B cell (primary cell): ENCODE data around the gene DNM2. TPM values are rescaled to one million over a fixed set of nuclear protein-coding genes. Genes with fewer than 3 reads are reported as not detected.

Experiments
- ATAC-seq: fragments of 200-7000 bp; cut with Tn5 transposase; one replicate; pipeline ENCODE4 v1.10.0; 2021; ENCODE audit warnings: low read depth, mild to moderate bottlenecking, moderate number of reproducible peaks, moderate library complexity
- CTCF ChIA-PET: fragments of 350-600 bp; sonication (Branson Sonifier 250); formaldehyde crosslinking; loops from one replicate; lab custom pipeline; 2021; ENCODE audit warnings: antibody characterized with exemption, inconsistent platforms; lab: Charles Lee
- POLR2A ChIA-PET: fragments of 350-600 bp; sonication (Branson Sonifier 250); formaldehyde crosslinking; loops from one replicate; lab custom pipeline; 2021; ENCODE audit warnings: antibody characterized with exemption; lab: Charles Lee
- DNase-seq: peaks from one replicate; pipeline ENCODE4 v3.0.0; 2013
- H2AFZ ChIP-seq: 2 replicates; pipeline ENCODE4 v1.6.1; 2012; ENCODE audit warnings: mild to moderate bottlenecking, low read depth, low read length; ENCODE audit not compliant: insufficient read depth, poor library complexity, severe bottlenecking
- H3K27ac ChIP-seq, 2 donors: 1 replicate in 1 of 2; 2 replicates in 1 of 2; pipeline ENCODE4 v1.5.1; 2012 to 2013; ENCODE audit warnings: low read length in 2 of 2, mild to moderate bottlenecking in 2 of 2, moderate library complexity in 1 of 2
- H3K27me3 ChIP-seq, 4 experiments: fragments of 200-600 bp in 1 of 4; sonication (generic) in 1 of 4; replicated peaks in 1 of 4; 1 replicate in 2 of 4; 2 replicates in 2 of 4; pipeline versions ENCODE4 v1.6.1 to v1.7.0; 2013 to 2016; ENCODE audit warnings: low read length in 3 of 4, mild to moderate bottlenecking in 2 of 4, mixed read lengths in 1 of 4, moderate library complexity in 1 of 4; ENCODE audit not compliant: insufficient read depth in 4 of 4, control insufficient read depth in 3 of 4; ENCODE audit errors: control extremely low read depth in 1 of 4
- H3K36me3 ChIP-seq, 2 experiments: replicated peaks in 1 of 2; 1 replicate in 1 of 2; 2 replicates in 1 of 2; pipeline versions ENCODE4 v1.6.1 to v1.7.1; 2013; ENCODE audit warnings: low read length in 1 of 2; ENCODE audit not compliant: insufficient read depth in 2 of 2, control insufficient read depth in 1 of 2; ENCODE audit errors: control extremely low read depth in 1 of 2, extremely low read depth in 1 of 2
- H3K4me1 ChIP-seq, 2 donors: fragments of 200-600 bp in 1 of 2; sonication (generic) in 1 of 2; 1 replicate in 1 of 2; 2 replicates in 1 of 2; pipeline versions ENCODE4 v1.5.1 to v1.6.1; 2013 to 2017; ENCODE audit warnings: low read length in 2 of 2; ENCODE audit not compliant: control insufficient read depth in 2 of 2, insufficient read depth in 2 of 2
- H3K4me2 ChIP-seq: replicated peaks from 2 replicates; pipeline ENCODE3; 2012; ENCODE audit warnings: mild to moderate bottlenecking, low read depth, low read length; ENCODE audit not compliant: poor library complexity, severe bottlenecking
- H3K4me3 ChIP-seq, 5 experiments: fragments of 200-600 bp in 1 of 5; sonication (generic) in 1 of 5; 1 replicate in 3 of 5; 2 replicates in 2 of 5; pipeline versions ENCODE4 v1.5.1 to v1.7.0; 2011 to 2016; ENCODE audit warnings: low read length in 4 of 5, mild to moderate bottlenecking in 4 of 5, low read depth in 2 of 5, control low read depth in 1 of 5, moderate library complexity in 1 of 5; ENCODE audit not compliant: insufficient read depth in 1 of 5; ENCODE audit errors: control extremely low read depth in 1 of 5, extremely low read depth in 1 of 5
- H3K79me2 ChIP-seq: fragments of 200-600 bp; sonication (generic); one replicate; pipeline ENCODE4 v1.6.0; 2016; ENCODE audit warnings: low read length; ENCODE audit not compliant: control insufficient read depth, insufficient read depth
- H3K9ac ChIP-seq: fragments of 200-600 bp; sonication (generic); 2 replicates; pipeline ENCODE4 v1.6.1; 2017; ENCODE audit warnings: mild to moderate bottlenecking, low read length, moderate library complexity
- H3K9me3 ChIP-seq, 3 donors: one replicate each; pipeline versions ENCODE4 v1.6.1 to v1.7.1; 2013; ENCODE audit warnings: low read length in 2 of 3; ENCODE audit not compliant: control insufficient read depth in 2 of 3, insufficient read depth in 1 of 3; ENCODE audit errors: control extremely low read depth in 1 of 3
- H4K20me1 ChIP-seq: 2 replicates; pipeline ENCODE4 v1.6.0; 2012; ENCODE audit warnings: mild to moderate bottlenecking, low read length; ENCODE audit not compliant: insufficient read depth, control insufficient read depth, poor library complexity, severe bottlenecking
- H3K27ac Mint-ChIP-seq: one replicate; pipeline ENCODE4 v1.8.0; 2021; ENCODE audit warnings: mixed read lengths
- H3K27me3 Mint-ChIP-seq: one replicate; pipeline ENCODE4 v1.8.0; 2021; ENCODE audit warnings: mixed read lengths
- H3K4me1 Mint-ChIP-seq: one replicate; pipeline ENCODE4 v1.8.0; 2021; ENCODE audit warnings: mixed read lengths
- H3K4me3 Mint-ChIP-seq: one replicate; pipeline ENCODE4 v1.8.0; 2021; ENCODE audit warnings: mixed read lengths
- H3K9me3 Mint-ChIP-seq: one replicate; pipeline ENCODE4 v1.8.0; 2022; ENCODE audit warnings: mixed read lengths; ENCODE audit not compliant: insufficient read depth
- EZH2 ChIP-seq: IDR thresholded peaks from 2 replicates; pipeline ENCODE4 v1.6.1; 2012; ENCODE audit warnings: borderline replicate concordance, low read depth, mild to moderate bottlenecking, moderate library complexity, low read length; ENCODE audit not compliant: insufficient read depth, poor library complexity, severe bottlenecking
- WGBS: methylation state at CpG from one replicate; pipeline ENCODE4 v1.1.5; 2013; ENCODE audit warnings: missing lambda C conversion rate; ENCODE audit not compliant: insufficient coverage; 5-methylcytosine and 5-hydroxymethylcytosine counted together
- intact Hi-C: fragments of 100-400 bp; cut with micrococcal nuclease; formaldehyde crosslinking; loops from one replicate; pipeline ENCODE4 v1.10.0; 2022
- polyA plus RNA-seq: library from polyadenylated mRNA; depleted of rRNA; stranded (reverse); fragments of >200 nt; gene quantifications from 2 replicates; pipeline ENCODE4 v1.2.3, GENCODE V29; 2012
- total RNA-seq, 2 donors: library from RNA; stranded (reverse); fragments of 120-200 nt in 1 of 2; gene quantifications; 1 replicate in 1 of 2; 2 replicates in 1 of 2; pipeline versions ENCODE4 v1.2.3 to v1.2.4, GENCODE V29; 2013 to 2022
- TF ChIP-seq, protein P1 (sequence below): fragments of 200-600 bp; IDR thresholded peaks from one replicate; pipeline ENCODE4 v1.8.0; 2022; ENCODE audit warnings: antibody characterized with exemption, mild to moderate bottlenecking

DNM2 gene
- total and polyA plus RNA-seq, 2 donors (not counting 1 experiment from before 2014, with no cell fraction given) = 163 to 353 TPM

DNA sequence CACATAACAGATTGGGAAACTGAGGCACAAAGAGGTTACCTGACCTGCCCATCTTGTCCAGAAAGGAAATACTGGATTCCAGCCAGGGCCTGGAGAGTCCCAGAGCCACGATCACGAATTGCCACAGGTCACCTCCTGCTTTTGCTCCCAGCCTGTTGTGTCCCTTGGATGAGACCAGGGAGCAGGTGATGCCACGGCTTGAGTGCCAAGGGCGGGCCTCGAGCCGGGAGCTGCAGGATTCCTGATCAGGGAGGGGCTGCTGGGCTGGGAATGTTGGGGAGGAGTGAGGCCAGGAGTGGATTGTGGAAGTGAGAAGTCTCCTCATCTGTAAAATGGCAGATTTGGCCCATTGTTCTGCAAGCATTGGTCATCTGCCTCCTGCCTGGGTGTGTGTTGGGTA lies 29.4 kb downstream of the DNM2 start:
- Mint-ChIP-seq H3K4me1 (peaks cover 71% of the 10 kb centered on the region), H3K27ac (peak overlapping the region; percentile 34), H3K4me3 (no peak overlapping the region), H3K27me3 (no peaks in the 10 kb centered on the region), H3K9me3 (no peaks in the 10 kb centered on the region)
- TF ChIP-seq, protein P1, sequence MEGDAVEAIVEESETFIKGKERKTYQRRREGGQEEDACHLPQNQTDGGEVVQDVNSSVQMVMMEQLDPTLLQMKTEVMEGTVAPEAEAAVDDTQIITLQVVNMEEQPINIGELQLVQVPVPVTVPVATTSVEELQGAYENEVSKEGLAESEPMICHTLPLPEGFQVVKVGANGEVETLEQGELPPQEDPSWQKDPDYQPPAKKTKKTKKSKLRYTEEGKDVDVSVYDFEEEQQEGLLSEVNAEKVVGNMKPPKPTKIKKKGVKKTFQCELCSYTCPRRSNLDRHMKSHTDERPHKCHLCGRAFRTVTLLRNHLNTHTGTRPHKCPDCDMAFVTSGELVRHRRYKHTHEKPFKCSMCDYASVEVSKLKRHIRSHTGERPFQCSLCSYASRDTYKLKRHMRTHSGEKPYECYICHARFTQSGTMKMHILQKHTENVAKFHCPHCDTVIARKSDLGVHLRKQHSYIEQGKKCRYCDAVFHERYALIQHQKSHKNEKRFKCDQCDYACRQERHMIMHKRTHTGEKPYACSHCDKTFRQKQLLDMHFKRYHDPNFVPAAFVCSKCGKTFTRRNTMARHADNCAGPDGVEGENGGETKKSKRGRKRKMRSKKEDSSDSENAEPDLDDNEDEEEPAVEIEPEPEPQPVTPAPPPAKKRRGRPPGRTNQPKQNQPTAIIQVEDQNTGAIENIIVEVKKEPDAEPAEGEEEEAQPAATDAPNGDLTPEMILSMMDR = no peak
- no peak for TF ChIP-seq EZH2
- no peak overlapping the region for H3K4me2 ChIP-seq
- H3K4me1 ChIP-seq = peaks cover 40 to 74% of the 10 kb centered on the region in 2 donors
- ATAC-seq (no peak), DNase-seq (no peak)
- no peak overlapping the region for H2AFZ ChIP-seq
- 97% methylated on average over 6 of the region's 6 CpGs for WGBS
- H3K79me2 ChIP-seq = peaks cover 99% of the 10 kb centered on the region
- H3K4me3 ChIP-seq = no peak overlapping the region
- H3K27ac ChIP-seq = no peak overlapping the region
- H3K9ac ChIP-seq = no peak overlapping the region
- peaks cover 0 to 4% of the 10 kb centered on the region in 2 experiments for H3K36me3 ChIP-seq
- intact Hi-C loops = no loop called here
- no peaks in the 10 kb centered on the region for H3K27me3 ChIP-seq
- no peaks in the 10 kb centered on the region for H3K9me3 ChIP-seq
- peaks cover 97% of the 10 kb centered on the region for H4K20me1 ChIP-seq
- POLR2A ChIA-PET = no interaction called here
- CTCF ChIA-PET = interaction anchor here (0.6 kb wide), 1 partner anchor 532 kb away, joined by 4 read pairs; no protein-coding TSS in a partner anchor

DNA sequence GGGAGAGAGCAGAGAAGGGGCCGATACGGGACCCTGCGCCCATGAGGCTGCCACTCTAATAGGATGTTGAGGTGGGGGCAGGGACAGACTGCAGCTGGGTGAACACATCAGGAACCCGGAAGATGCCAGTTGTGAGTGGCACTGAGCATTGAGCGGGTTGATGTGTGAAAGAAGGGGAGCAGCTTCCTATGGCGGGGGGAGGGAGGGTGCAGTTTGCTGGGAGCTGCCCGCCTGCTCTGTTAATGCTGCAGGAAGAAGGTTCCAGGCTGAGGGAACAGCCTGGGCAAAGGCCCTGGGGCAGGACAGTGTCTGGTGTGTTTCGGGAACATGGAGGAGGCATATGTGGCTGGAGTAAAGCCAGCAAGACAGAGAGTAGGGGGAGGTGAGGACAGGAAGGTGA lies 29.8 kb downstream of the DNM2 start:
- Mint-ChIP-seq H3K27ac (peak overlapping the region; percentile 56), H3K4me3 (no peak overlapping the region), H3K4me1 (peaks cover 71% of the 10 kb centered on the region), H3K27me3 (no peaks in the 10 kb centered on the region), H3K9me3 (no peaks in the 10 kb centered on the region)
- Histone ChIP-seq H4K20me1 (peaks cover 97% of the 10 kb centered on the region), H3K4me2 (no peak overlapping the region), H3K27me3 (no peaks in the 10 kb centered on the region), H3K4me3 (no peak overlapping the region), H3K27ac (no peak overlapping the region), H3K4me1 (peaks cover 40 to 74% of the 10 kb centered on the region in 2 donors), H3K79me2 (peaks cover 99% of the 10 kb centered on the region), H3K9ac (no peak overlapping the region), H2AFZ (no peak overlapping the region), H3K9me3 (no peaks in the 10 kb centered on the region), H3K36me3 (peaks cover 0 to 4% of the 10 kb centered on the region in 2 experiments)
- ChIA-PET CTCF (no interaction called here), POLR2A (no interaction called here)
- 91% methylated on average over 8 of the region's 8 CpGs for WGBS
- DNase-seq = no peak
- intact Hi-C loops = no loop called here
- TF ChIP-seq, protein P1 = no peak
- TF ChIP-seq EZH2 = no peak
- no peak for ATAC-seq
